ENCODE data around the gene ZFYVE21. TPM values are rescaled to one million over a fixed set of nuclear protein-coding genes. Genes with fewer than 3 reads are reported as not detected.

ZFYVE21 gene
- total RNA-seq, 1 experiment from 2014 or later, result 31.3 TPM

- ChIA-PET CTCF (no interaction called here), RAD21 (ENCODE audit: low non-redundant PET in 1 of 2, low total read pairs in 2 of 2, uncharacterized antibody in 2 of 2, unreplicated experiment in 2 of 2) (no interaction called here), POLR2A (no interaction called here)
- TF ChIP-seq EZH2phosphoT487 (IDR thresholded peaks at IDR 0.05; ENCODE audit: borderline replicate concordance), result no peak
- no peak for TF ChIP-seq ELF1 (IDR thresholded peaks at IDR 0.05; ENCODE audit: borderline replicate concordance, low read depth)
- no peak for TF ChIP-seq YY1 (IDR thresholded peaks at IDR 0.05; ENCODE audit: extremely low read depth, insufficient replicate concordance, low read depth, low read length)
- TF ChIP-seq SRF (IDR thresholded peaks at IDR 0.05; ENCODE audit: low read depth), result no peak
- no peak for TF ChIP-seq ZNF274 (IDR thresholded peaks at IDR 0.05; ENCODE audit: low read depth, low read length)
- no peak for TF ChIP-seq FOSL1 (IDR thresholded peaks at IDR 0.05; ENCODE audit: low read depth)
- no peak for TF ChIP-seq JUND (IDR thresholded peaks at IDR 0.05)
- no peak for TF ChIP-seq POLR2A (IDR thresholded peaks at IDR 0.05; ENCODE audit: borderline replicate concordance, extremely low read depth, insufficient read depth, insufficient read length)
- TF ChIP-seq SIN3A (IDR thresholded peaks at IDR 0.05; ENCODE audit: low read depth), result no peak
- Histone ChIP-seq H3K4me3 (replicated peaks in 1 of 2; ENCODE audit: low read depth in 1 of 2, low read length in 2 of 2) (no peak overlapping the region), H3K4me1 (ENCODE audit: control insufficient read depth in 1 of 2, insufficient read depth in 2 of 2, low read length in 2 of 2) (peaks cover 13 to 24% of the 10 kb centered on the region in 2 experiments), H3K36me3 (ENCODE audit: control insufficient read depth in 1 of 2, insufficient read depth in 2 of 2, low read length in 2 of 2) (peaks cover 7 to 22% of the 10 kb centered on the region in 2 experiments; a peak in 3 of 4 replicates), H3K9ac (ENCODE audit: low read length) (no peak overlapping the region), H4K20me1 (ENCODE audit: insufficient read depth) (peaks cover 8% of the 10 kb centered on the region; the same call in 1 of the 2 replicates), H3K9me2 (ENCODE audit: insufficient read depth) (no peaks in the 10 kb centered on the region), H3K79me2 (ENCODE audit: insufficient read depth, low read length) (peaks cover 64% of the 10 kb centered on the region), H3K9me3 (ENCODE audit: control insufficient read depth in 1 of 2, insufficient read depth in 1 of 2, low read depth in 1 of 2, low read length in 2 of 2) (no peaks in the 10 kb centered on the region), H3K27me3 (ENCODE audit: insufficient read depth, low read length) (no peaks in the 10 kb centered on the region), H3K27ac (ENCODE audit: low read depth, low read length) (no peak overlapping the region), H3K4me2 (ENCODE audit: low read length) (no peak overlapping the region), H2AFZ (ENCODE audit: low read depth, low read length, poor library complexity, severe bottlenecking) (no peak overlapping the region)
- DNase-seq (ENCODE audit: low read depth, low spot score), result no peak
- no TSS peak for BruUV-seq (replicated peaks)
- no peak for ATAC-seq
- intact Hi-C loops (cut with micrococcal nuclease), result no loop called here
These were observed 2.9 kb upstream of the ZFYVE21 start for GRCh38 chr14:103712633-103713247.

DNA sequence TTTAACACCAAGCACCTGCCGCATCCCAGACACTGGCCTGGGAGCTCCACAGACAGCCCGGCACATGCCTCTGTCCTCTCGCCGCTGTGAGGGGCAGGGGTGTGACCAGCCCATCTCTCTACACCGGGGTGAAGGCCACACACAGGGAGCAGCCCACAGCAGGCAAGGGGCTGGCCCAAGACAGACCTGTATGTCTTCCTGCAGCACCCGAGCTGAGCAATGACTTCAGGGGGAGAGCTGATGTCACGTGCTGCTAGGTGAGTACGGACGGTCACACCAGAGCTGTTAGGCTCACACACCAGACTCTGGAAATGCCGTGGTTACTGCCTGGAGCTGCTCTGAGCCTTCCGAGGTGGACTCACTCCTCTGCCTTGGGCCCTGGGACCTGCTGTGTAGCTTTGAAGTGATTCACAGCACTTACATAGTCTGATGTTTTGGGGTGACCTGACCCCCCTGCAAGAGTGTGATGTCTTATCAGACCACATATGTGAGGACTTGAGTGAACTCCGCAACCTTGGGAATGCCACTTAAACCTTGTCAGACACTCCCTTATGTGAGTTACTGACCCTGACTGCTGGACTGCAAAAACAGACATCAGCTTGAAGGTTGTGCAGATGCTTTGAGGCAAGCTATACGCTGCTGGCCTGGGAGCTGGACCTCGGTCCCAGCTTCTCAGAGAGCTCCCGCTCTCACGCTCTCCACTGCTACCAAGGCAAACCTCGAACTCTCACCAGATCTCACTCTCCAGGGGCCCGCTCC is 2.1 kb upstream of the ZFYVE21 start:
- CTCF ChIA-PET, result no interaction called here
- H2AFZ ChIP-seq (ENCODE audit: low read depth, low read length, poor library complexity, severe bottlenecking), result no peak overlapping the region
- H3K79me2 ChIP-seq (ENCODE audit: insufficient read depth, low read length), result peaks cover 72% of the 10 kb centered on the region
- peaks cover 8% of the 10 kb centered on the region; the same call in 1 of the 2 replicates for H4K20me1 ChIP-seq (ENCODE audit: insufficient read depth)
- no peaks in the 10 kb centered on the region for H3K9me2 ChIP-seq (ENCODE audit: insufficient read depth)
- H3K27me3 ChIP-seq (ENCODE audit: insufficient read depth, low read length), result no peaks in the 10 kb centered on the region
- intact Hi-C loops (cut with micrococcal nuclease), result no loop called here
- no peaks in the 10 kb centered on the region for H3K9me3 ChIP-seq (ENCODE audit: control insufficient read depth in 1 of 2, insufficient read depth in 1 of 2, low read depth in 1 of 2, low read length in 2 of 2)
- peak overlapping the region; percentile 98; the same call in 1 of the 2 replicates for H3K9ac ChIP-seq (ENCODE audit: low read length)
- H3K4me2 ChIP-seq (ENCODE audit: low read length), result peak overlapping the region; percentile 84
- H3K4me3 ChIP-seq (replicated peaks in 1 of 2; ENCODE audit: low read depth in 1 of 2, low read length in 2 of 2), result peak overlapping the region; percentile 58 to 81; a peak in 2 of 4 replicates
- POLR2A ChIA-PET, result no interaction called here
- no TSS peak for BruUV-seq (replicated peaks)
- RAD21 ChIA-PET (ENCODE audit: low non-redundant PET in 1 of 2, low total read pairs in 2 of 2, uncharacterized antibody in 2 of 2, unreplicated experiment in 2 of 2), result no interaction called here
- H3K27ac ChIP-seq (ENCODE audit: low read depth, low read length), result no peak overlapping the region
- peaks cover 2 to 15% of the 10 kb centered on the region in 2 experiments; a peak in 3 of 4 replicates for H3K36me3 ChIP-seq (ENCODE audit: control insufficient read depth in 1 of 2, insufficient read depth in 2 of 2, low read length in 2 of 2)
- ATAC-seq (no peak), DNase-seq (ENCODE audit: low read depth, low spot score) (no peak)
- H3K4me1 ChIP-seq (ENCODE audit: control insufficient read depth in 1 of 2, insufficient read depth in 2 of 2, low read length in 2 of 2), result peaks cover 13 to 24% of the 10 kb centered on the region in 2 experiments
- TF ChIP-seq CBX3 (IDR thresholded peaks at IDR 0.05; ENCODE audit: low read depth) (no peak), POLR2AphosphoS5 (IDR thresholded peaks at IDR 0.05; ENCODE audit: low read depth, low read length) (no peak), RAD21 (IDR thresholded peaks at IDR 0.05; ENCODE audit: low read depth) (no peak), MAX (IDR thresholded peaks at IDR 0.05) (no peak), EZH2phosphoT487 (IDR thresholded peaks at IDR 0.05; ENCODE audit: borderline replicate concordance) (no peak)
- TF ChIP-seq, protein P1, sequence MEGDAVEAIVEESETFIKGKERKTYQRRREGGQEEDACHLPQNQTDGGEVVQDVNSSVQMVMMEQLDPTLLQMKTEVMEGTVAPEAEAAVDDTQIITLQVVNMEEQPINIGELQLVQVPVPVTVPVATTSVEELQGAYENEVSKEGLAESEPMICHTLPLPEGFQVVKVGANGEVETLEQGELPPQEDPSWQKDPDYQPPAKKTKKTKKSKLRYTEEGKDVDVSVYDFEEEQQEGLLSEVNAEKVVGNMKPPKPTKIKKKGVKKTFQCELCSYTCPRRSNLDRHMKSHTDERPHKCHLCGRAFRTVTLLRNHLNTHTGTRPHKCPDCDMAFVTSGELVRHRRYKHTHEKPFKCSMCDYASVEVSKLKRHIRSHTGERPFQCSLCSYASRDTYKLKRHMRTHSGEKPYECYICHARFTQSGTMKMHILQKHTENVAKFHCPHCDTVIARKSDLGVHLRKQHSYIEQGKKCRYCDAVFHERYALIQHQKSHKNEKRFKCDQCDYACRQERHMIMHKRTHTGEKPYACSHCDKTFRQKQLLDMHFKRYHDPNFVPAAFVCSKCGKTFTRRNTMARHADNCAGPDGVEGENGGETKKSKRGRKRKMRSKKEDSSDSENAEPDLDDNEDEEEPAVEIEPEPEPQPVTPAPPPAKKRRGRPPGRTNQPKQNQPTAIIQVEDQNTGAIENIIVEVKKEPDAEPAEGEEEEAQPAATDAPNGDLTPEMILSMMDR (IDR thresholded peaks at IDR 0.05 in 2 of 3, conservative IDR thresholded peaks at IDR 0.05 in 1 of 3; ENCODE audit: borderline replicate concordance in 1 of 3, insufficient read depth in 1 of 3, low read depth in 2 of 3, low read length in 2 of 3), result no peak
